B cell (primary cell): ENCODE results near the gene APBA2. TPM values are rescaled to one million over a fixed set of nuclear protein-coding genes. Genes with fewer than 3 reads are reported as not detected.

Experiments used
- ATAC-seq: fragments of 200-7000 bp; cut with Tn5 transposase; one replicate; pipeline ENCODE4 v1.10.0; 2021; ENCODE audit warnings: low read depth, mild to moderate bottlenecking, moderate number of reproducible peaks, moderate library complexity
- CTCF ChIA-PET: fragments of 350-600 bp; sonication (Branson Sonifier 250); formaldehyde crosslinking; loops from one replicate; lab custom pipeline; 2021; ENCODE audit warnings: antibody characterized with exemption, inconsistent platforms; lab: Charles Lee
- POLR2A ChIA-PET: fragments of 350-600 bp; sonication (Branson Sonifier 250); formaldehyde crosslinking; loops from one replicate; lab custom pipeline; 2021; ENCODE audit warnings: antibody characterized with exemption; lab: Charles Lee
- DNase-seq: peaks from one replicate; pipeline ENCODE4 v3.0.0; 2013
- H2AFZ ChIP-seq: 2 replicates; pipeline ENCODE4 v1.6.1; 2012; ENCODE audit warnings: mild to moderate bottlenecking, low read depth, low read length; ENCODE audit not compliant: insufficient read depth, poor library complexity, severe bottlenecking
- H3K27ac ChIP-seq, 2 donors: 1 replicate in 1 of 2; 2 replicates in 1 of 2; pipeline ENCODE4 v1.5.1; 2012 to 2013; ENCODE audit warnings: low read length in 2 of 2, mild to moderate bottlenecking in 2 of 2, moderate library complexity in 1 of 2
- H3K27me3 ChIP-seq, 4 experiments: fragments of 200-600 bp in 1 of 4; sonication (generic) in 1 of 4; replicated peaks in 1 of 4; 1 replicate in 2 of 4; 2 replicates in 2 of 4; pipeline versions ENCODE4 v1.6.1 to v1.7.0; 2013 to 2016; ENCODE audit warnings: low read length in 3 of 4, mild to moderate bottlenecking in 2 of 4, mixed read lengths in 1 of 4, moderate library complexity in 1 of 4; ENCODE audit not compliant: insufficient read depth in 4 of 4, control insufficient read depth in 3 of 4; ENCODE audit errors: control extremely low read depth in 1 of 4
- H3K36me3 ChIP-seq, 2 experiments: replicated peaks in 1 of 2; 1 replicate in 1 of 2; 2 replicates in 1 of 2; pipeline versions ENCODE4 v1.6.1 to v1.7.1; 2013; ENCODE audit warnings: low read length in 1 of 2; ENCODE audit not compliant: insufficient read depth in 2 of 2, control insufficient read depth in 1 of 2; ENCODE audit errors: control extremely low read depth in 1 of 2, extremely low read depth in 1 of 2
- H3K4me1 ChIP-seq, 2 donors: fragments of 200-600 bp in 1 of 2; sonication (generic) in 1 of 2; 1 replicate in 1 of 2; 2 replicates in 1 of 2; pipeline versions ENCODE4 v1.5.1 to v1.6.1; 2013 to 2017; ENCODE audit warnings: low read length in 2 of 2; ENCODE audit not compliant: control insufficient read depth in 2 of 2, insufficient read depth in 2 of 2
- H3K4me2 ChIP-seq: replicated peaks from 2 replicates; pipeline ENCODE3; 2012; ENCODE audit warnings: mild to moderate bottlenecking, low read depth, low read length; ENCODE audit not compliant: poor library complexity, severe bottlenecking
- H3K4me3 ChIP-seq, 5 experiments: fragments of 200-600 bp in 1 of 5; sonication (generic) in 1 of 5; 1 replicate in 3 of 5; 2 replicates in 2 of 5; pipeline versions ENCODE4 v1.5.1 to v1.7.0; 2011 to 2016; ENCODE audit warnings: low read length in 4 of 5, mild to moderate bottlenecking in 4 of 5, low read depth in 2 of 5, control low read depth in 1 of 5, moderate library complexity in 1 of 5; ENCODE audit not compliant: insufficient read depth in 1 of 5; ENCODE audit errors: control extremely low read depth in 1 of 5, extremely low read depth in 1 of 5
- H3K79me2 ChIP-seq: fragments of 200-600 bp; sonication (generic); one replicate; pipeline ENCODE4 v1.6.0; 2016; ENCODE audit warnings: low read length; ENCODE audit not compliant: control insufficient read depth, insufficient read depth
- H3K9ac ChIP-seq: fragments of 200-600 bp; sonication (generic); 2 replicates; pipeline ENCODE4 v1.6.1; 2017; ENCODE audit warnings: mild to moderate bottlenecking, low read length, moderate library complexity
- H3K9me3 ChIP-seq, 3 donors: one replicate each; pipeline versions ENCODE4 v1.6.1 to v1.7.1; 2013; ENCODE audit warnings: low read length in 2 of 3; ENCODE audit not compliant: control insufficient read depth in 2 of 3, insufficient read depth in 1 of 3; ENCODE audit errors: control extremely low read depth in 1 of 3
- H4K20me1 ChIP-seq: 2 replicates; pipeline ENCODE4 v1.6.0; 2012; ENCODE audit warnings: mild to moderate bottlenecking, low read length; ENCODE audit not compliant: insufficient read depth, control insufficient read depth, poor library complexity, severe bottlenecking
- H3K27ac Mint-ChIP-seq: one replicate; pipeline ENCODE4 v1.8.0; 2021; ENCODE audit warnings: mixed read lengths
- H3K27me3 Mint-ChIP-seq: one replicate; pipeline ENCODE4 v1.8.0; 2021; ENCODE audit warnings: mixed read lengths
- H3K4me1 Mint-ChIP-seq: one replicate; pipeline ENCODE4 v1.8.0; 2021; ENCODE audit warnings: mixed read lengths
- H3K4me3 Mint-ChIP-seq: one replicate; pipeline ENCODE4 v1.8.0; 2021; ENCODE audit warnings: mixed read lengths
- H3K9me3 Mint-ChIP-seq: one replicate; pipeline ENCODE4 v1.8.0; 2022; ENCODE audit warnings: mixed read lengths; ENCODE audit not compliant: insufficient read depth
- CTCF ChIP-seq: fragments of 200-600 bp; IDR thresholded peaks from one replicate; pipeline ENCODE4 v1.8.0; 2022; ENCODE audit warnings: antibody characterized with exemption, mild to moderate bottlenecking
- EZH2 ChIP-seq: IDR thresholded peaks from 2 replicates; pipeline ENCODE4 v1.6.1; 2012; ENCODE audit warnings: borderline replicate concordance, low read depth, mild to moderate bottlenecking, moderate library complexity, low read length; ENCODE audit not compliant: insufficient read depth, poor library complexity, severe bottlenecking
- WGBS: methylation state at CpG from one replicate; pipeline ENCODE4 v1.1.5; 2013; ENCODE audit warnings: missing lambda C conversion rate; ENCODE audit not compliant: insufficient coverage; 5-methylcytosine and 5-hydroxymethylcytosine counted together
- intact Hi-C: fragments of 100-400 bp; cut with micrococcal nuclease; formaldehyde crosslinking; loops from one replicate; pipeline ENCODE4 v1.10.0; 2022
- polyA plus RNA-seq: library from polyadenylated mRNA; depleted of rRNA; stranded (reverse); fragments of >200 nt; gene quantifications from 2 replicates; pipeline ENCODE4 v1.2.3, GENCODE V29; 2012
- total RNA-seq, 2 donors: library from RNA; stranded (reverse); fragments of 120-200 nt in 1 of 2; gene quantifications; 1 replicate in 1 of 2; 2 replicates in 1 of 2; pipeline versions ENCODE4 v1.2.3 to v1.2.4, GENCODE V29; 2013 to 2022

APBA2 gene
- total and polyA plus RNA-seq, 2 donors (not counting 1 experiment from before 2014, with no cell fraction given), result 0.19 TPM; not detected in 1

GRCh38 chr15:29141308-29142128 is 255.7 kb downstream of the APBA2 start:
- no peak for DNase-seq

More at GRCh38 chr15:29141308-29142128, 255.7 kb downstream of the APBA2 start:
- peaks cover 0 to 10% (median 0%) of the 10 kb centered on the region in 4 experiments for H3K27me3 ChIP-seq
- 60% methylated on average over 11 of the region's 12 CpGs for WGBS
- no peaks in the 10 kb centered on the region for H3K9me3 Mint-ChIP-seq
- no peak overlapping the region for H3K9ac ChIP-seq
- CTCF ChIA-PET, result no interaction called here
- no peak for ATAC-seq
- H3K36me3 ChIP-seq, result no peaks in the 10 kb centered on the region
- H3K9me3 ChIP-seq, result no peaks in the 10 kb centered on the region
- peaks cover 2% of the 10 kb centered on the region for H3K4me1 Mint-ChIP-seq
- H2AFZ ChIP-seq, result no peak overlapping the region
- intact Hi-C loops, result no loop called here
- H3K27me3 Mint-ChIP-seq, result peaks cover 38% of the 10 kb centered on the region
- POLR2A ChIA-PET, result no interaction called here
- H3K27ac ChIP-seq, result no peak overlapping the region
- H3K4me1 ChIP-seq, result peaks cover 0 to 4% of the 10 kb centered on the region in 2 donors
- no peaks in the 10 kb centered on the region for H4K20me1 ChIP-seq
- TF ChIP-seq CTCF (no peak), EZH2 (no peak)
- H3K4me2 ChIP-seq, result no peak overlapping the region
- H3K79me2 ChIP-seq, result no peaks in the 10 kb centered on the region
- H3K4me3 Mint-ChIP-seq, result no peak overlapping the region
- no peak overlapping the region for H3K27ac Mint-ChIP-seq
- no peak overlapping the region for H3K4me3 ChIP-seq
